ENCODE measurements around the gene ARHGEF28.

GRCh38 chr5:73664796-73665195 lies 38.8 kb downstream of the ARHGEF28 start:
- TF ChIP-seq CTCF (IDR thresholded peaks at IDR 0.05) (no peak), POLR2AphosphoS5 (IDR thresholded peaks at IDR 0.05) (no peak), POLR2A (IDR thresholded peaks at IDR 0.05) (no peak), EP300 (IDR thresholded peaks at IDR 0.05; ENCODE audit: low read depth) (no peak)
